GM21529 (cell line): ENCODE results near the gene CPT1C.
"Not testable (repeated sequence)": the region's sequence is repeated elsewhere in the genome, so short reads cannot be mapped to it uniquely, and the experiment has no call there.

Source experiments
- ATAC-seq: cut with Tn5 transposase; IDR thresholded peaks from one replicate; pipeline ENCODE4 v1.9.1; 2021; ENCODE audit not compliant: unreplicated experiment

Gene CPT1C

DNA sequence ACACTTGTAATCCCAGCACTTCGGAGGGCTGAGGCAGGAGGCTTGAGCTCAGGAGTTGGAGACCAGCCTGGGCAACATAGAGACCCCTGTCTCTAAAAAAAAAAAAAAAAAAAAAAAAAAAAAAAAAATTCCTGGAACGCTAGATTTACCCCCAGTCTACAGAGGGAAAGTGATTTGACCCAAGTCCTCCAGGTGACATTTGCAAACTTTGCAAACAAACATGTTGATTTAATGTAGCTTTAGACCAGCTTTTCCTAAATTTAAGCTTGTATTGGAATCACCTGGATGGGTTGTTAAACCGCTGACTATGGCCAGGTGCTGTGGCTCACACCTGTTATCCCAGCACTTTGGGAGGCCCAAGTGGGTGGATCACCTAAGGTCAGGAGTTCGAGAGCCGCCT, 8.4 kb downstream of the CPT1C start:
- no peak for ATAC-seq

DNA sequence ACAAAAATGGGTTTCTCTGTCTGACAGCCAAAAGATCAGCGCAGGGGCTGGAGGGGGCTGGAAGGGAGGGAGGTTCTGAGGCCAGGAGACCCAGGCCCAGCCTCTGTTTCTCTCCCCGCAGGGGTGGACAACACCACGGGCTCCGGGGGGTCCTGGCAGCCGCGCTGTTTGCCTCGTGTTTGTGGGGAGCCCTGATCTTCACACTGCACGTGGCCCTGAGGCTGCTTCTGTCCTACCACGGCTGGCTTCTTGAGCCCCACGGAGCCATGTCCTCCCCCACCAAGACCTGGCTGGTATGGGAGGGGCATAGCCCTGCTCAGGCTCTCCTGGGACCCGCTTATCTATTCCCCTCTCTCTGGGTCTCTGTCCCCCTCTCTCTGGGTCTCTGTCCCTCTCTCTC, 9.6 kb downstream of the CPT1C start:
- ATAC-seq: no peak

GRCh38 chr19:49701271-49701786, 10.4 kb downstream of the CPT1C start:
- no peak for ATAC-seq

- ATAC-seq: no peak
Measured at GRCh38 chr19:49704888-49705642, 14.1 kb downstream of the CPT1C start.

DNA sequence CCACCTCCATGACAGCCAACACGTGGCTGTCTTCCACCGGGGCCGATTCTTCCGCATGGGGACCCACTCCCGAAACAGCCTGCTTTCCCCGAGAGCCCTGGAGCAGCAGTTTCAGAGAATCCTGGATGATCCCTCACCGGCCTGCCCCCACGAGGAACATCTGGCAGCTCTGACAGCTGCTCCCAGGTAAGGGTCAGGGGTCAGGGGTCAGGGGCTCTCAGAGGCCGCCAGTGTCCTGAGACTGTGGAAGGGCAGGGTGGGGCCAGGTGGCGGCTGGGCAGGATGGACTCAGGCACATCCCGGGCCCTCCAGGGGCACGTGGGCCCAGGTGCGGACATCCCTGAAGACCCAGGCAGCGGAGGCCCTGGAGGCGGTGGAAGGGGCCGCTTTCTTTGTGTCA, 15.0 kb downstream of the CPT1C start:
- ATAC-seq: no peak

GRCh38 chr19:49710372-49710951, 19.5 kb downstream of the CPT1C start:
- no peak for ATAC-seq

- ATAC-seq: no peak
Measured at GRCh38 chr19:49712397-49712859, 21.5 kb downstream of the CPT1C start.

- no peak for ATAC-seq
Measured at GRCh38 chr19:49713236-49713845, 22.4 kb downstream of the CPT1C start.

DNA sequence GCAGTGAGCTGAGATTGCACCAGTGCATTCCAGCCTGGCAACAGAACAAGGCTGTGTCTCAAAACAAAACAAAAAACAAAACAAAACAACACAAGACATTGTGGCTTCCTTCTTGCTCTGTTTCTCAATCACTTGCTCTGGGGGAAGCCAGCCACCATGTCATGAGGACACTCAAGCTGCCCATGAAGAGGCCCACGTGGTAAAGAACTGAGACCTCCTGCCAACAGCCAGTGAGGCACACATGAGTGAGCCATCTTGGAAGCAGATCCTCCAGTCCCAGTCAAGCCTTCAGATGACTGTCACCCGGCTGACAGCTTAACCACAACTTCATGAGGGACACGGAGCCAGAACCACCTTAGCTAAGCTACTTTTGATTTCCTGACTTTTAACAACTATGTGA, 25.2 kb downstream of the CPT1C start:
- ATAC-seq: no peak

DNA sequence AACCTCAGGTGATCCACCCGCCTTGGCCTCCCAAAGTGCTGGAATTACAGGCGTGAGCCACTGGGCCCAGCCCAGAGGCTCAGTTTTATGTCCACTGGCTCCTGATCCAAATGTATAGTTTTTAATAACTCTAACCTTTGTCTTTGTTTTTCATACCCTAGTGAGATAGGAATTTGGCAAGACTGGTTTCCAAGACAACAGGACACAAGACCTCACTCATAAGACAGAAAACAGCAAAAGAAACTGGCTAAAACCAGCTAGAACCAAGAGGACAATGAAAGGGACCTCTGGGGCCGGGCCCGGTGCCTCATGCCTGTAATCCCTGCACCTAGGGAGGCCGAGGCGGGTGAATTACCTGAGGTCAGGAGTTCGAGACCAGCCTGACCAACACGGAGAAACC, 27.6 kb downstream of the CPT1C start:
- ATAC-seq: no peak

- ATAC-seq: no peak
Measured at GRCh38 chr19:49718991-49719390, 28.1 kb downstream of the CPT1C start.

GRCh38 chr19:49719420-49719819, 28.5 kb downstream of the CPT1C start:
- not testable (repeated sequence) for ATAC-seq

DNA sequence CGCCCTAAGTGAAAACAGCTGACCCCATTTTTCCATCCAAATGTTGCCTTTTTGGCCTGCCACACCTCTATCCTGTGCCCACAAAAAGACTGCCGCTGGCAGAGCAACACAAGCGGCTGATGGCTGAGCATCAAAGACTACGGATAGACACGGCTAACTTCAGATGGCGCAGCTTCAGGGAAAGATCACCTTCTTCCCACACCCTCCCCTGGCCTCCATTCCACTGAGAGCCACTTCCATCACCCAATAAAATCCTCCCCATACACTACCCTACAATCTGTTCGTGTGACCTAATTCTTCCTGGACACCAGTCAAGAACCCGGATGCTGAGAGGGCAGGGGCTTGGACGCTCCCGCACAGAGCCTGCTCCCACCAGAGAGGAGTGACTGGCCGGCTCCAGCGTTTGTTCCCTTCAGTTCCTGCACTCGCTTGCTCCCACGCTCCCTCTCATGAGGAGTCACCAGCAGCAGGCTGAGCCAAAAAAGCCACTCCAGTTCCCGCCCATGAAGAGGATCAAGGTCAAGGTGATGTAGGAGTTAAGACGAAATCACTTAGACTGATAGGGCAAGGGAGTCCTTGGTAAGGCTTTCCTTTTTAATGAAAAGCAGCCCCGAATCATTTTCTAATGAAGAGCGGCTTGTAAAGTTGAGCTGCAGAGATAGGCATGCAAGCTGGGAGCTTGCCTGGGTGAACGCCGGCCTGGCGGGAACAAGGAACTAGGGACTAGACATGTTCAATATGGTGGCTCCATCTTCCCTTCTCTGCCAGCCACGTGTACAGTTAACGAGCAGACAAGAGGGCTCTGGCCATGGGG, 36.5 kb downstream of the CPT1C start:
- no peak for ATAC-seq

DNA sequence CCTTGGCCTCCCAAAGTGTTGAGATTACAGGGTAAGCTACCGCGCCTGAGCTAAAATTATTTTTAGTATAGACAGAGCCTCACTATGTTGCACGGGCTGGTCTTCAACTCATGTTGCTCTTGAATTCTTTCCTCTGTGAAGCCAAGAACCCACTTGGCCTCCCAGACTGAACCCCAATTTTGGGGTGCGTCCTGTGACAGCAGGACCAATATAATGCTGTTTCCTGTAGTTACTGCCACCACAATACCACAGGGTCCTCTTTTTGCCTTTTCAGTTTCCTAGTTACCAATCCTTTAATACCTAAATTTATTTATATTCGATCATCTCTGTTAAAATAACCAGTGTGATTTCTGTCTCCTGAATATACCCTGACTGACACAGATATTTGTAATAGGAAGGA, 39.2 kb downstream of the CPT1C start:
- no peak for ATAC-seq

GRCh38 chr19:49738268-49738667, 47.4 kb downstream of the CPT1C start:
- no peak for ATAC-seq

- no peak for ATAC-seq
Measured at GRCh38 chr19:49739098-49739497, 48.2 kb downstream of the CPT1C start.

DNA sequence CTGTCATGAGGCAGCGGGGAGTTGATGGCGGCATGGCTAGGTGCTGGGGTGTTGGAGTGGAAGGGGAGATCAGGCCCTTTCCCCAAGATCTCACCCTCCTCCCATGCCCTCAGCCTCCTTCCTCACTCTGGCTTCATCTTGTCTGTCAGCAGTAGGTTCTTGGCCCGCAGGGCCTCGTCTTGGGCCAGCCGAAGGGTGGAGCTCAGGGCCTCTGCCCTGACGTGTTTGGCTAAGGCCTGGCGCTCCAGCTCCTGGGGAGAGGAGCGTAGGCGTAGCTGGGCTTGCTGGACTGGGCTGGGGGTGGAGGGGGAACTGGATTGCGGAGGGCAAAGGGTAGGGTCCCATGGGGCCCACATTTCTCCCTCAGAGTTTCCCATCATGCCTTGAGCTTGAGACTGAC, 49.0 kb downstream of the CPT1C start:
- ATAC-seq: no peak

DNA sequence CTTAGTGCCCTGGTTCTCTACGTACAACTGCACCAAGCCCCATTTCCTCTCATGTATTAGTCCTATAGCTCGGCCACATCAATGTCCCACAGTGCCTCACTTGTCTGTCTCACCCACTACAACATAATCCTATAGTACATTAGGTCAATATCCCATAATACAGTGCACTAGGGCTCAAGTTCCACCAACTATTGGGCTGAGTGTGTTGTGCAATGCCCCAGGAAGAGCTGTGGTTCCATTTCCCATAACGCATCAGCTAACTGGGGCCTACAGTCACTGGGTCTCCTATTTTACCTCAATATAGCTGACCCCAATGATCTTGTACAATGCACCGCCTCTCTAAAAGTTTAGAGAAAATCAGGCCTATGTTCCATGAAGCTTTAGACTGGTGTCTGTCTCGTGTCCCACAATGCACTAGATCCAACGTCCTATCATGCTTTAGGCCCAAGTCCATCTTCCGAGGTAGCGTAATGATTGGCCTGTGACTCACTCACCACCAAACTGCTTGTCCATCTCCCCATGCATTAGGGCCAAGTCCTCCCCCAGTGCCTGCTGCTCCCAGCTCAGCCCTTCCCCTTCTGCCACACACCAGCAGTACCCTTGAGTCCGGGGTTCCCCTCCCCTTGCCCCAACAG, 50.4 kb downstream of the CPT1C start:
- ATAC-seq: no peak

GRCh38 chr19:49744946-49745381, 54.0 kb downstream of the CPT1C start:
- no peak for ATAC-seq

DNA sequence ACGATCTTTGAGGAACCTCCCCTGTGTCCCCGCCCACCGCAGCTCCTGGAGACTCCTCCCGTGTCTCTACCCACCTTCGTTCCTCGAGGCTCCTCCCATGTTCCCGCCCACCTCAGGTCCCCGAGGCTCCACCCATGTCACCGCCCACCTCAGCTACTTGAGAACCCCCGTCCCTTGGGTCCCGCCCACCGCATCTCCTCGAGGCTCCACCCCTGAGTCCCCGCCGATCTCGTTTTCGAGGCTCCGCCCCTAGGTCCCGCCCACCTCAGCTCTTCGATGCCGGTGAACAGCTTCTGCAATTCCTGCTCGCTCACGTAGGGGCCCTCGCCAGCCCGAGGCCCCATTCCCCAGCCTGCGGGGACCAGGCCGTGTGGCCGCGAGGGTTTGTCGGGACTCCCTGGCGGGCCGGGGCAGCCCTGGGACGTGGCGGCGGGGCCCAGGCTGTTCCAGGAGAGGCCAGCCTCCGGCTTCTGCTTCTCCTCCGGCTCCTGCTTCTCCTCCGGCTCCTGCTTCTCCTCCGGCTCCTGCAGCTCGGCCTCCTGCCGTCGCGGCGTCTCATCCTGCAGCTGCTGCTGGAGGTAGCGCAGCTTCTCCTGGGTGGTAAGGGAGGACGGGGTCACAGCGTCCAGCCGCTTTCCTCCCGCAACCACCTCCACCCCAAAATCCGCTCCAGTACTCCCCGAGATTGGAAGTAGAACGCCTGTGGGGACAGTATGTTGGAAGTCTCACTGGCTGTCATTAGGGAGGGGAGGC, 55.5 kb downstream of the CPT1C start:
- ATAC-seq: no peak
